Hematopoietic multipotent progenitor cell treated with erythropoietin and hydrocortisone succinate and interleukin-3 and kit ligand, for 6 days (in vitro differentiated cells): ENCODE data around the gene ZNF428.
A peak's percentile ranks its signal among the peaks of the same experiment; 100 is the strongest.

ENCODE experiments used
- DNase-seq: peaks from one replicate; pipeline ENCODE4 v3.0.0-alpha.2; 2015

Gene ZNF428

GRCh38 chr19:43561139-43561970 lies 58.1 kb downstream of the ZNF428 start:
- DNase-seq = peak; percentile 35

DNA sequence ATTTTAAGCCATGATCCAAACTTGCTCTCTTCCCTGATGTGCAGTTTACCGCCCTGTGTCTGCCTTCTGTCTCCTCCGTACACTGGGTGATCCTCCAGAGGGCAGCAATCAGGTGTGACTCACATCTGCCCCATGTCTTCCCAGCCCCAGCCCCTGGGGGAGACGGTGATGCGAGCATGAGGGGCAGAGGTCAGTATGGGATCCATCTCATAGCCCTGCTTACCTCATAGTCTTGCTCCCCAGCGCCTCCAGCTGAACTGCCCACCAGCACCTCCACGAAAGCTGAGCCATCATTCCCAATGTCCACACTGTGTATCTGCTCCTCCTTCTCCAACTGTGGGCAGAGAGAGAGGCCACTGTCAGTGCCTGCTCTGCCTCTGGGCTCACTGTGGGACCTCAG lies 58.7 kb downstream of the ZNF428 start:
- DNase-seq = peak; percentile 57
